Right atrium auricular region (tissue), 2 donors: ENCODE measurements around the gene CDH13. TPM values are rescaled to one million over a fixed set of nuclear protein-coding genes. Genes with fewer than 3 reads are reported as not detected.

Source experiments
- DNase-seq: peaks from one replicate; pipeline ENCODE4 v3.0.0-alpha.2; 2019; ENCODE audit warnings: low spot score
- H3K27ac ChIP-seq, 2 donors: fragments of 200-600 bp; sonication (generic); 1 replicate in 1 of 2; 2 replicates in 1 of 2; pipeline ENCODE4 v1.5.1; 2016 to 2019
- H3K27me3 ChIP-seq, 2 donors: fragments of 200-600 bp; sonication (generic); one replicate each; pipeline versions ENCODE4 v1.5.1 to v1.6.0; 2017 to 2019
- H3K36me3 ChIP-seq: fragments of 200-600 bp; sonication (generic); one replicate; pipeline ENCODE4 v1.5.1; 2016
- H3K4me1 ChIP-seq, 2 donors: fragments of 200-600 bp; sonication (generic); one replicate each; pipeline versions ENCODE4 v1.5.1 to v1.6.0; 2017 to 2019
- H3K4me3 ChIP-seq, 2 donors: fragments of 200-600 bp; sonication (generic); 1 replicate in 1 of 2; 2 replicates in 1 of 2; pipeline ENCODE4 v1.5.1; 2017 to 2019; ENCODE audit warnings: mild to moderate bottlenecking in 1 of 2, moderate library complexity in 1 of 2
- H3K9me3 ChIP-seq, 2 donors: fragments of 200-600 bp; sonication (generic); one replicate each; pipeline ENCODE4 v1.5.1; 2019
- CTCF ChIP-seq, 2 donors: fragments of 200-600 bp; sonication (generic); IDR thresholded peaks; one replicate each; pipeline ENCODE4 v1.5.1; 2019; ENCODE audit warnings: antibody characterized with exemption in 2 of 2
- total RNA-seq, 2 donors: library from RNA; depleted of rRNA; stranded (reverse); fragments of >200 nt; gene quantifications; one replicate each; pipeline ENCODE4 v1.1.0, GENCODE V29; 2016

Gene CDH13
- total RNA-seq, 2 donors from 2014 or later = 75.4 to 85.9 TPM

GRCh38 chr16:82735673-82736091 lies 108.9 kb downstream of the CDH13 start:
- H3K4me3 ChIP-seq = no peak overlapping the region
- peaks cover 0 to 52% of the 10 kb centered on the region in 2 donors for H3K4me1 ChIP-seq
- no peak for DNase-seq
- H3K36me3 ChIP-seq = no peaks in the 10 kb centered on the region
- no peak for TF ChIP-seq CTCF (IDR thresholded peaks at IDR 0.05)
- H3K27me3 ChIP-seq = no peaks in the 10 kb centered on the region
- H3K9me3 ChIP-seq = no peaks in the 10 kb centered on the region
- peak overlapping the region; percentile 74 to 90 for H3K27ac ChIP-seq

DNA sequence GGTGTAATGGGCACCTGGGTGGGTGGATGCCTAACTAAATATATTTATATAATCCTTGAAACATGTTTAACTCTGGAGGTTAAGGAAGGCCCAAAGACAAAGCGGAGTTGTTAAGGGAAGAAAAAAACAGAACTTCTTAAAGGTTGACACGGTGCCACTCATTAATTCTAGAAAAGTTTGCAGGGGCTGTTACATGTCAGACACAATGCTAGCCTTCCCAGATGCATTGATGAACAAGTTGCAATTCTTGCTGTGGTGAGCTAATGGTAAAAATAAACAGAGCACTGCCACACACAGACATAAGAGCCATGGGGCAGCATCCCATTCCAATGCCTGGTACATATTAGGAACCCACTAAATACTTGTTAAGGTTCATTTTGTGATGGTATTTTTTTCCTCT lies 109.5 kb downstream of the CDH13 start:
- Histone ChIP-seq H3K4me1 (peaks cover 0 to 52% of the 10 kb centered on the region in 2 donors), H3K9me3 (no peaks in the 10 kb centered on the region), H3K36me3 (no peaks in the 10 kb centered on the region), H3K4me3 (no peak overlapping the region), H3K27ac (peak overlapping the region; percentile 74 to 90), H3K27me3 (no peaks in the 10 kb centered on the region)
- no peak for DNase-seq
- TF ChIP-seq CTCF (IDR thresholded peaks at IDR 0.05) = no peak

- H3K27me3 ChIP-seq = no peaks in the 10 kb centered on the region
- no peak for DNase-seq
- no peak overlapping the region for H3K4me3 ChIP-seq
- H3K9me3 ChIP-seq = no peaks in the 10 kb centered on the region
- peak in 1 of 2 donors; percentile 65 for TF ChIP-seq CTCF (IDR thresholded peaks at IDR 0.05)
- H3K27ac ChIP-seq = peak overlapping the region; percentile 74 to 90
- no peaks in the 10 kb centered on the region for H3K36me3 ChIP-seq
- H3K4me1 ChIP-seq = peaks cover 0 to 47% of the 10 kb centered on the region in 2 donors
Observed at GRCh38 chr16:82738699-82739098, 111.9 kb downstream of the CDH13 start.

- H3K9me3 ChIP-seq = no peaks in the 10 kb centered on the region
- no peak overlapping the region for H3K4me3 ChIP-seq
- no peak for TF ChIP-seq CTCF (IDR thresholded peaks at IDR 0.05)
- H3K4me1 ChIP-seq = peaks cover 0 to 24% of the 10 kb centered on the region in 2 donors
- H3K27me3 ChIP-seq = no peaks in the 10 kb centered on the region
- DNase-seq = no peak
- H3K36me3 ChIP-seq = no peaks in the 10 kb centered on the region
- no peak overlapping the region for H3K27ac ChIP-seq
Observed at GRCh38 chr16:82741073-82741615, 114.4 kb downstream of the CDH13 start.

- Histone ChIP-seq H3K4me3 (no peak overlapping the region), H3K4me1 (peaks cover 0 to 15% of the 10 kb centered on the region in 2 donors), H3K27me3 (no peaks in the 10 kb centered on the region), H3K36me3 (no peaks in the 10 kb centered on the region), H3K27ac (no peak overlapping the region), H3K9me3 (no peaks in the 10 kb centered on the region)
- no peak for TF ChIP-seq CTCF (IDR thresholded peaks at IDR 0.05)
- DNase-seq = no peak
Observed at GRCh38 chr16:82744958-82745357, 118.2 kb downstream of the CDH13 start.

- H3K4me1 ChIP-seq = peaks cover 0 to 22% of the 10 kb centered on the region in 2 donors
- H3K9me3 ChIP-seq = no peaks in the 10 kb centered on the region
- no peak overlapping the region for H3K4me3 ChIP-seq
- peak overlapping the region in 1 of 2 donors; percentile 1 for H3K27ac ChIP-seq
- TF ChIP-seq CTCF (IDR thresholded peaks at IDR 0.05) = peak in 1 of 2 donors; percentile 56
- no peaks in the 10 kb centered on the region for H3K27me3 ChIP-seq
- H3K36me3 ChIP-seq = no peaks in the 10 kb centered on the region
- DNase-seq = no peak
Observed at GRCh38 chr16:82748026-82748425, 121.3 kb downstream of the CDH13 start.
